ENCODE measurements around the gene DSCAML1. TPM values are rescaled to one million over a fixed set of nuclear protein-coding genes. Genes with fewer than 3 reads are reported as not detected.

Gene DSCAML1
- total RNA-seq, 1 donor from 2014 or later, result 0.02 TPM

- Mint-ChIP-seq H3K27ac (no peak overlapping the region), H3K4me3 (no peak overlapping the region), H3K27me3 (no peaks in the 10 kb centered on the region), H3K4me1 (no peaks in the 10 kb centered on the region), H3K9me3 (no peaks in the 10 kb centered on the region), H3K36me3 (ENCODE audit: low read depth) (no peaks in the 10 kb centered on the region)
- DNase-seq, result no peak
- intact Hi-C loops (cut with micrococcal nuclease), result no loop called here
These were observed 250.4 kb downstream of the DSCAML1 start for GRCh38 chr11:117546431-117547194.

- no peaks in the 10 kb centered on the region for H3K27me3 Mint-ChIP-seq
- intact Hi-C loops (cut with micrococcal nuclease), result no loop called here
- no peaks in the 10 kb centered on the region for H3K36me3 Mint-ChIP-seq (ENCODE audit: low read depth)
- no peak for DNase-seq
- H3K27ac Mint-ChIP-seq, result no peak overlapping the region
- no peaks in the 10 kb centered on the region for H3K9me3 Mint-ChIP-seq
- no peaks in the 10 kb centered on the region for H3K4me1 Mint-ChIP-seq
- H3K4me3 Mint-ChIP-seq, result no peak overlapping the region
These were observed 251.3 kb downstream of the DSCAML1 start for GRCh38 chr11:117545706-117546105.

- Mint-ChIP-seq H3K27me3 (no peaks in the 10 kb centered on the region), H3K36me3 (ENCODE audit: low read depth) (no peaks in the 10 kb centered on the region), H3K4me3 (no peak overlapping the region), H3K4me1 (no peaks in the 10 kb centered on the region), H3K27ac (no peak overlapping the region), H3K9me3 (no peaks in the 10 kb centered on the region)
- no peak for DNase-seq
- intact Hi-C loops (cut with micrococcal nuclease), result no loop called here
These were observed 252.8 kb downstream of the DSCAML1 start for GRCh38 chr11:117544130-117544800.

- H3K27ac Mint-ChIP-seq, result no peak overlapping the region
- H3K4me3 Mint-ChIP-seq, result no peak overlapping the region
- H3K27me3 Mint-ChIP-seq, result no peaks in the 10 kb centered on the region
- no peaks in the 10 kb centered on the region for H3K4me1 Mint-ChIP-seq
- H3K36me3 Mint-ChIP-seq (ENCODE audit: low read depth), result no peaks in the 10 kb centered on the region
- DNase-seq, result no peak
- intact Hi-C loops (cut with micrococcal nuclease), result no loop called here
- no peaks in the 10 kb centered on the region for H3K9me3 Mint-ChIP-seq
These were observed 255.8 kb downstream of the DSCAML1 start for GRCh38 chr11:117541211-117541610.

- H3K9me3 Mint-ChIP-seq, result no peaks in the 10 kb centered on the region
- H3K27me3 Mint-ChIP-seq, result no peaks in the 10 kb centered on the region
- no peaks in the 10 kb centered on the region for H3K36me3 Mint-ChIP-seq (ENCODE audit: low read depth)
- no peaks in the 10 kb centered on the region for H3K4me1 Mint-ChIP-seq
- H3K4me3 Mint-ChIP-seq, result no peak overlapping the region
- H3K27ac Mint-ChIP-seq, result no peak overlapping the region
- intact Hi-C loops (cut with micrococcal nuclease), result no loop called here
- no peak for DNase-seq
These were observed 258.5 kb downstream of the DSCAML1 start for GRCh38 chr11:117538263-117539135.

- H3K27me3 Mint-ChIP-seq, result no peaks in the 10 kb centered on the region
- H3K27ac Mint-ChIP-seq, result no peak overlapping the region
- intact Hi-C loops (cut with micrococcal nuclease), result no loop called here
- H3K4me1 Mint-ChIP-seq, result no peaks in the 10 kb centered on the region
- no peaks in the 10 kb centered on the region for H3K36me3 Mint-ChIP-seq (ENCODE audit: low read depth)
- no peak for DNase-seq
- H3K9me3 Mint-ChIP-seq, result no peaks in the 10 kb centered on the region
- H3K4me3 Mint-ChIP-seq, result no peak overlapping the region
These were observed 261.1 kb downstream of the DSCAML1 start for GRCh38 chr11:117535850-117536411.

GRCh38 chr11:117535201-117535849, 261.7 kb downstream of the DSCAML1 start:
- DNase-seq, result no peak
- Mint-ChIP-seq H3K4me1 (no peaks in the 10 kb centered on the region), H3K9me3 (no peaks in the 10 kb centered on the region), H3K4me3 (no peak overlapping the region), H3K27ac (no peak overlapping the region), H3K27me3 (no peaks in the 10 kb centered on the region), H3K36me3 (ENCODE audit: low read depth) (no peaks in the 10 kb centered on the region)
- intact Hi-C loops (cut with micrococcal nuclease), result no loop called here

- Mint-ChIP-seq H3K9me3 (no peaks in the 10 kb centered on the region), H3K36me3 (ENCODE audit: low read depth) (no peaks in the 10 kb centered on the region), H3K27me3 (no peaks in the 10 kb centered on the region), H3K4me3 (no peak overlapping the region), H3K27ac (no peak overlapping the region), H3K4me1 (no peaks in the 10 kb centered on the region)
- DNase-seq, result no peak
- intact Hi-C loops (cut with micrococcal nuclease), result no loop called here
These were observed 264.4 kb downstream of the DSCAML1 start for GRCh38 chr11:117532568-117532967.

GRCh38 chr11:117529816-117530215, 267.2 kb downstream of the DSCAML1 start:
- Mint-ChIP-seq H3K9me3 (no peaks in the 10 kb centered on the region), H3K27me3 (no peaks in the 10 kb centered on the region), H3K4me3 (no peak overlapping the region), H3K4me1 (no peaks in the 10 kb centered on the region), H3K36me3 (ENCODE audit: low read depth) (no peaks in the 10 kb centered on the region), H3K27ac (no peak overlapping the region)
- no peak for DNase-seq
- intact Hi-C loops (cut with micrococcal nuclease), result no loop called here

GRCh38 chr11:117528097-117528721, 268.8 kb downstream of the DSCAML1 start:
- Mint-ChIP-seq H3K27me3 (no peaks in the 10 kb centered on the region), H3K9me3 (no peaks in the 10 kb centered on the region), H3K4me1 (no peaks in the 10 kb centered on the region), H3K4me3 (no peak overlapping the region), H3K36me3 (ENCODE audit: low read depth) (no peaks in the 10 kb centered on the region), H3K27ac (no peak overlapping the region)
- intact Hi-C loops (cut with micrococcal nuclease), result no loop called here
- no peak for DNase-seq

GRCh38 chr11:117527271-117527670, 269.7 kb downstream of the DSCAML1 start:
- intact Hi-C loops (cut with micrococcal nuclease), result no loop called here
- no peak overlapping the region for H3K27ac Mint-ChIP-seq
- H3K4me3 Mint-ChIP-seq, result no peak overlapping the region
- peaks cover 1% of the 10 kb centered on the region for H3K27me3 Mint-ChIP-seq
- no peaks in the 10 kb centered on the region for H3K36me3 Mint-ChIP-seq (ENCODE audit: low read depth)
- no peaks in the 10 kb centered on the region for H3K9me3 Mint-ChIP-seq
- DNase-seq, result no peak
- H3K4me1 Mint-ChIP-seq, result no peaks in the 10 kb centered on the region

GRCh38 chr11:117525866-117526542, 271.0 kb downstream of the DSCAML1 start:
- intact Hi-C loops (cut with micrococcal nuclease), result no loop called here
- DNase-seq, result no peak
- H3K27me3 Mint-ChIP-seq, result peaks cover 1% of the 10 kb centered on the region
- no peaks in the 10 kb centered on the region for H3K9me3 Mint-ChIP-seq
- no peaks in the 10 kb centered on the region for H3K36me3 Mint-ChIP-seq (ENCODE audit: low read depth)
- H3K4me1 Mint-ChIP-seq, result no peaks in the 10 kb centered on the region
- no peak overlapping the region for H3K4me3 Mint-ChIP-seq
- H3K27ac Mint-ChIP-seq, result no peak overlapping the region

Data from activated CD4-positive, alpha-beta T cell treated with anti-CD3 and anti-CD28 coated beads, Interleukin-2, amount 10 ng/mL, durations not matched to agents 24 days and 14 days (primary cell).